Panc1 (cell line): ENCODE data around the gene ADCY2. TPM values are rescaled to one million over a fixed set of nuclear protein-coding genes. Genes with fewer than 3 reads are reported as not detected.

ENCODE experiments used
- ATAC-seq: fragments of 200-7000 bp; cut with Tn5 transposase; 2 replicates; pipeline ENCODE4 v1.9.1; 2020; ENCODE audit warnings: mild to moderate bottlenecking, moderate library complexity
- BruUV-seq: library from RNA; stranded (reverse); fragments of 400-500 nt; replicated peaks from 2 replicates; lab custom pipeline; 2021; lab: Mats Ljungman, UMichigan
- CTCF ChIA-PET: fragments of 300-600 bp; sonication (Branson Sonifier 250); formaldehyde crosslinking; loops from one replicate; lab custom pipeline; 2022; ENCODE audit warnings: antibody characterized with exemption; lab: Charles Lee
- POLR2A ChIA-PET: fragments of 300-600 bp; sonication (Branson Sonifier 250); formaldehyde crosslinking; loops from one replicate; lab custom pipeline; 2022; ENCODE audit warnings: antibody characterized with exemption; lab: Charles Lee
- DNase-seq: peaks from one replicate; pipeline ENCODE4 v3.0.0-alpha.2; 2010; ENCODE audit warnings: low read depth, low spot score
- H3K27ac ChIP-seq: 2 replicates; pipeline ENCODE4 v1.5.1; 2011; ENCODE audit warnings: mild to moderate bottlenecking, low read length, inconsistent platforms
- H3K27me3 ChIP-seq: fragments of 200-500 bp; sonication (Bioruptor generic); 2 replicates; pipeline ENCODE4 v1.6.0; 2014; ENCODE audit warnings: low read length, inconsistent platforms; ENCODE audit not compliant: control insufficient read depth, insufficient read depth
- H3K36me3 ChIP-seq: fragments of 200-500 bp; sonication (Bioruptor generic); 2 replicates; pipeline ENCODE4 v1.5.1; 2014; ENCODE audit warnings: inconsistent platforms, mild to moderate bottlenecking, low read length, moderate library complexity; ENCODE audit not compliant: control insufficient read depth, insufficient read depth
- H3K4me1 ChIP-seq: 2 replicates; pipeline ENCODE4 v1.5.1; 2011; ENCODE audit warnings: inconsistent platforms, mild to moderate bottlenecking, low read length, moderate library complexity; ENCODE audit not compliant: control insufficient read depth, insufficient read depth
- H3K4me3 ChIP-seq, 2 experiments: 2 replicates each; pipeline ENCODE4 v1.5.1; 2011 to 2012; ENCODE audit warnings: low read depth in 2 of 2, low read length in 2 of 2, mild to moderate bottlenecking in 2 of 2, inconsistent platforms in 1 of 2, moderate library complexity in 1 of 2
- H3K9me3 ChIP-seq: fragments of 200-500 bp; sonication (Bioruptor generic); 2 replicates; pipeline ENCODE4 v1.5.1; 2014; ENCODE audit warnings: low read depth, mild to moderate bottlenecking, inconsistent platforms, low read length, moderate library complexity; ENCODE audit not compliant: control insufficient read depth, insufficient read depth
- CTCF ChIP-seq: fragments of 450-650 bp; IDR thresholded peaks from 2 replicates; pipeline ENCODE4 v1.5.1; 2017; ENCODE audit warnings: mild to moderate bottlenecking
- POLR2AphosphoS5 ChIP-seq: IDR thresholded peaks from 2 replicates; pipeline ENCODE4 v1.6.1; 2012; ENCODE audit warnings: mild to moderate bottlenecking, low read depth, low read length, moderate library complexity
- REST ChIP-seq, 2 experiments: IDR thresholded peaks; 2 replicates each; pipeline ENCODE4 v1.6.1; 2011 to 2012; ENCODE audit warnings: low read depth in 2 of 2, control low read depth in 1 of 2, low read length in 1 of 2, mild to moderate bottlenecking in 1 of 2, moderate library complexity in 1 of 2; ENCODE audit not compliant: insufficient read depth in 1 of 2
- SIN3A ChIP-seq: IDR thresholded peaks from 2 replicates; pipeline ENCODE4 v1.6.1; 2012; ENCODE audit warnings: low read depth, mild to moderate bottlenecking, low read length, moderate library complexity, borderline replicate concordance; ENCODE audit not compliant: insufficient read depth
- TCF7L2 ChIP-seq: IDR thresholded peaks from 2 replicates; pipeline ENCODE4 v1.6.1; 2011; ENCODE audit warnings: mild to moderate bottlenecking, low read depth, low read length, inconsistent platforms
- in situ Hi-C: cut with HindIII; loops from 2 replicates; pipeline ENCODE4 v1.10.0; 2016; ENCODE audit warnings: low sequenced_read_pairs, low pct_unique_long_range_greater_than_20kb
- intact Hi-C: fragments of 100-400 bp; cut with micrococcal nuclease; formaldehyde crosslinking; loops from one replicate; pipeline ENCODE4 v1.10.0; 2022; ENCODE audit not compliant: unreplicated experiment
- total RNA-seq: library from RNA; stranded (reverse); gene quantifications from one replicate; pipeline ENCODE4 v1.2.1, GENCODE V29; 2021; ENCODE audit not compliant: unreplicated experiment

ADCY2 gene
- total RNA-seq, 1 experiment from 2014 or later: 0.13 TPM

- H3K36me3 ChIP-seq: no peaks in the 10 kb centered on the region
- POLR2A ChIA-PET: no interaction called here
- CTCF ChIA-PET: no interaction called here
- intact Hi-C loops: no loop called here
- H3K4me1 ChIP-seq: no peaks in the 10 kb centered on the region
- in situ Hi-C loops: no loop called here
- no peak overlapping the region for H3K27ac ChIP-seq
- no peaks in the 10 kb centered on the region for H3K9me3 ChIP-seq
- ATAC-seq (0 out of 2 replicates have a peak, but pooled peaks have one; percentile 38), DNase-seq (no peak)
- TF ChIP-seq REST (IDR thresholded peaks at IDR 0.05; ENCODE audit: insufficient read depth in 1 of 2, low read depth in 2 of 2, low read length in 1 of 2): no peak
- no peak for TF ChIP-seq POLR2AphosphoS5
- TF ChIP-seq CTCF: peak; percentile 23; the same call in 1 of the 2 replicates
- no peak overlapping the region for H3K4me3 ChIP-seq
- BruUV-seq: no TSS peak
- no peaks in the 10 kb centered on the region; the same call in 1 of the 2 replicates for H3K27me3 ChIP-seq
Observed at GRCh38 chr5:7805379-7805778, 409.4 kb downstream of the ADCY2 start.

GRCh38 chr5:7808998-7809397 is 413.1 kb downstream of the ADCY2 start:
- DNase-seq (no peak), ATAC-seq (no peak)
- ChIA-PET POLR2A (no interaction called here), CTCF (no interaction called here)
- intact Hi-C loops (no loop called here), in situ Hi-C loops (no loop called here)
- no peaks in the 10 kb centered on the region for H3K4me1 ChIP-seq
- BruUV-seq: no TSS peak
- no peaks in the 10 kb centered on the region for H3K9me3 ChIP-seq
- H3K27me3 ChIP-seq: peaks cover 4% of the 10 kb centered on the region
- H3K36me3 ChIP-seq: no peaks in the 10 kb centered on the region
- H3K4me3 ChIP-seq: no peak overlapping the region
- no peak overlapping the region for H3K27ac ChIP-seq
- TF ChIP-seq CTCF (no peak), TCF7L2 (no peak), REST (IDR thresholded peaks at IDR 0.05; ENCODE audit: insufficient read depth in 1 of 2, low read depth in 2 of 2, low read length in 1 of 2) (no peak), POLR2AphosphoS5 (no peak), SIN3A (no peak)
